Neural cell (in vitro differentiated cells): ENCODE results near the gene NAP1L5. TPM values are rescaled to one million over a fixed set of nuclear protein-coding genes. Genes with fewer than 3 reads are reported as not detected.

ENCODE experiments used
- H2AFZ ChIP-seq: fragments of 200-600, 300-800 bp; sonication (generic), shearing (Covaris generic); 2 replicates; pipeline ENCODE4 v1.6.0; 2014; ENCODE audit warnings: low read depth, mild to moderate bottlenecking, antibody characterized with exemption, low read length, moderate library complexity
- H3F3A ChIP-seq: fragments of 200-600 bp; shearing (Covaris generic); 2 replicates; pipeline ENCODE4 v1.6.1; 2016; ENCODE audit warnings: mild to moderate bottlenecking, moderate library complexity, mixed read lengths, antibody characterized with exemption, low read length; ENCODE audit not compliant: insufficient read depth, poor library complexity, severe bottlenecking
- H3K27ac ChIP-seq: fragments of 200-600, 300-800 bp; sonication (generic), shearing (Covaris generic); 2 replicates; pipeline ENCODE4 v1.5.1; 2014; ENCODE audit warnings: mild to moderate bottlenecking, low read length, moderate library complexity
- H3K27me3 ChIP-seq: fragments of 300-800, 200-600 bp; sonication (generic), shearing (Covaris generic); 2 replicates; pipeline ENCODE4 v1.6.0; 2014; ENCODE audit warnings: mild to moderate bottlenecking, low read depth, low read length, moderate library complexity; ENCODE audit not compliant: insufficient read depth
- H3K36me3 ChIP-seq: fragments of 300-800, 200-600 bp; sonication (generic), shearing (Covaris generic); 2 replicates; pipeline ENCODE4 v1.5.1; 2014; ENCODE audit warnings: mild to moderate bottlenecking, antibody characterized with exemption, low read length, moderate library complexity; ENCODE audit not compliant: insufficient read depth
- H3K4me2 ChIP-seq: fragments of 300-800, 200-600 bp; sonication (generic), shearing (Covaris generic); 2 replicates; pipeline ENCODE4 v1.6.0; 2014; ENCODE audit warnings: mild to moderate bottlenecking, low read length
- H3K4me3 ChIP-seq: fragments of 300-800, 200-600 bp; sonication (generic), shearing (Covaris generic); 2 replicates; pipeline ENCODE4 v1.5.1; 2014; ENCODE audit warnings: mild to moderate bottlenecking, low read length, moderate library complexity
- H3K79me2 ChIP-seq: fragments of 200-600 bp; shearing (Covaris generic); replicated peaks from 2 replicates; pipeline ENCODE4 v1.6.0; 2014; ENCODE audit warnings: mild to moderate bottlenecking, low read length, moderate library complexity; ENCODE audit not compliant: insufficient read depth
- H3K9ac ChIP-seq: fragments of 300-800, 200-600 bp; sonication (generic), shearing (Covaris generic); 2 replicates; pipeline ENCODE4 v1.6.1; 2016; ENCODE audit warnings: mild to moderate bottlenecking, low read length, mixed read lengths
- H3K9me2 ChIP-seq: fragments of 200-600 bp; shearing (Covaris generic); 2 replicates; pipeline ENCODE4 v1.6.1; 2016; ENCODE audit warnings: mild to moderate bottlenecking, low read length, mixed read lengths; ENCODE audit not compliant: insufficient read depth
- H3K9me3 ChIP-seq: fragments of 200-600, 300-800 bp; sonication (generic), shearing (Covaris generic); 2 replicates; pipeline ENCODE4 v1.6.1; 2016; ENCODE audit warnings: mild to moderate bottlenecking, mixed run types, low read length, moderate library complexity, mixed read lengths
- H4K20me1 ChIP-seq: fragments of 200-600 bp; shearing (Covaris generic); 2 replicates; pipeline ENCODE4 v1.6.1; 2016; ENCODE audit warnings: mild to moderate bottlenecking, mixed run types; ENCODE audit not compliant: insufficient read depth
- CTCF ChIP-seq: fragments of 450-650 bp; IDR thresholded peaks from 2 replicates; pipeline ENCODE4 v1.5.1; 2014; ENCODE audit warnings: antibody characterized with exemption, mild to moderate bottlenecking, moderate library complexity; ENCODE audit not compliant: poor library complexity, severe bottlenecking
- EP300 ChIP-seq: fragments of 450-650 bp; conservative IDR thresholded peaks from 2 replicates; pipeline ENCODE4 v1.6.1; 2014; ENCODE audit warnings: antibody characterized with exemption, mild to moderate bottlenecking, moderate library complexity; ENCODE audit not compliant: poor library complexity, severe bottlenecking
- EZH2 ChIP-seq: fragments of 200-600, 300-800 bp; shearing (Covaris generic), sonication (generic); IDR thresholded peaks from 2 replicates; pipeline ENCODE4 v1.6.1; 2014; ENCODE audit warnings: antibody characterized with exemption, low read length, borderline replicate concordance, mild to moderate bottlenecking; ENCODE audit not compliant: insufficient read depth, poor library complexity, severe bottlenecking
- MXI1 ChIP-seq: fragments of 450-650 bp; conservative IDR thresholded peaks from 2 replicates; pipeline ENCODE4 v1.6.1; 2014; ENCODE audit warnings: antibody characterized with exemption, mild to moderate bottlenecking; ENCODE audit not compliant: poor library complexity, severe bottlenecking
- POLR2AphosphoS5 ChIP-seq: IDR thresholded peaks from 2 replicates; pipeline ENCODE4 v1.6.1; 2012
- RAD21 ChIP-seq: fragments of 450-650 bp; conservative IDR thresholded peaks from 2 replicates; pipeline ENCODE4 v1.6.1; 2014; ENCODE audit warnings: antibody characterized with exemption, mild to moderate bottlenecking, moderate library complexity
- REST ChIP-seq: IDR thresholded peaks from 2 replicates; pipeline ENCODE4 v1.6.1; 2012; ENCODE audit warnings: borderline replicate concordance
- SMC3 ChIP-seq: fragments of 450-650 bp; conservative IDR thresholded peaks from 2 replicates; pipeline ENCODE4 v1.6.1; 2014; ENCODE audit warnings: antibody characterized with exemption, mild to moderate bottlenecking, moderate library complexity; ENCODE audit not compliant: poor library complexity
- TAF1 ChIP-seq: IDR thresholded peaks from 2 replicates; pipeline ENCODE4 v1.6.1; 2012; ENCODE audit warnings: low read depth
- polyA plus RNA-seq: library from polyadenylated mRNA; depleted of rRNA; stranded (reverse); fragments of >200 nt; gene quantifications from 2 replicates; pipeline ENCODE4 v1.2.3, GENCODE V29; 2014

NAP1L5 gene
- polyA plus RNA-seq, 1 donor from 2014 or later = 53.1 TPM

- Histone ChIP-seq H3K27me3 (no peaks in the 10 kb centered on the region), H4K20me1 (no peaks in the 10 kb centered on the region), H3K9ac (no peak overlapping the region), H3K27ac (no peak overlapping the region), H3K4me3 (no peak overlapping the region), H3K9me3 (no peaks in the 10 kb centered on the region), H2AFZ (no peak overlapping the region), H3F3A (no peaks in the 10 kb centered on the region), H3K9me2 (no peaks in the 10 kb centered on the region), H3K79me2 (no peaks in the 10 kb centered on the region), H3K4me2 (no peak overlapping the region), H3K36me3 (peaks cover 2% of the 10 kb centered on the region)
- TF ChIP-seq REST = no peak
- no peak for TF ChIP-seq EP300
- TF ChIP-seq POLR2AphosphoS5 = no peak
- no peak for TF ChIP-seq TAF1
- no peak for TF ChIP-seq MXI1
- no peak for TF ChIP-seq RAD21
- no peak for TF ChIP-seq CTCF
- TF ChIP-seq SMC3 = no peak
- TF ChIP-seq EZH2 = no peak
These were observed 33.2 kb upstream of the NAP1L5 start for GRCh38 chr4:88730811-88731210.

GRCh38 chr4:88729146-88729760, 31.6 kb upstream of the NAP1L5 start:
- Histone ChIP-seq H3K27ac (no peak overlapping the region), H2AFZ (no peak overlapping the region), H3K36me3 (peaks cover 3% of the 10 kb centered on the region), H3K9me3 (no peaks in the 10 kb centered on the region), H3F3A (no peaks in the 10 kb centered on the region), H3K4me3 (no peak overlapping the region), H3K9ac (no peak overlapping the region), H3K79me2 (no peaks in the 10 kb centered on the region), H4K20me1 (no peaks in the 10 kb centered on the region), H3K9me2 (no peaks in the 10 kb centered on the region), H3K4me2 (no peak overlapping the region), H3K27me3 (no peaks in the 10 kb centered on the region)
- TF ChIP-seq MXI1 = no peak
- TF ChIP-seq POLR2AphosphoS5 = no peak
- TF ChIP-seq SMC3 = no peak
- TF ChIP-seq EP300 = no peak

- Histone ChIP-seq H3K4me3 (no peak overlapping the region), H3F3A (no peaks in the 10 kb centered on the region), H3K27ac (no peak overlapping the region), H3K27me3 (no peaks in the 10 kb centered on the region), H3K79me2 (no peaks in the 10 kb centered on the region), H3K4me2 (no peak overlapping the region), H4K20me1 (no peaks in the 10 kb centered on the region), H3K36me3 (peaks cover 11% of the 10 kb centered on the region), H3K9me2 (no peaks in the 10 kb centered on the region), H2AFZ (no peak overlapping the region), H3K9ac (no peak overlapping the region), H3K9me3 (no peaks in the 10 kb centered on the region)
- no peak for TF ChIP-seq POLR2AphosphoS5
- no peak for TF ChIP-seq MXI1
- TF ChIP-seq REST = no peak
- TF ChIP-seq SMC3 = no peak
- no peak for TF ChIP-seq RAD21
- TF ChIP-seq TAF1 = no peak
- TF ChIP-seq CTCF = no peak
These were observed 30.5 kb upstream of the NAP1L5 start for GRCh38 chr4:88728146-88728545.
